Airway epithelial cell (primary cell): Measurements from ENCODE around the gene BSG. TPM values are rescaled to one million over a fixed set of nuclear protein-coding genes. Genes with fewer than 3 reads are reported as not detected.

Experiments
- total RNA-seq: library from RNA; depleted of rRNA; stranded (reverse); fragments of >200 nt; gene quantifications from 2 replicates; pipeline ENCODE4 v1.2.3, GENCODE V29; 2015

Gene BSG
- 634 and 675 TPM in 2 replicates for total RNA-seq

GRCh38 chr19:572140-572742, at the start of gene BSG:
BSG (plus strand) TSS chr19:572596; CDS start chr19:572635, 39 bp downstream.

GRCh38 chr19:531753-532560, 40.4 kb upstream of the BSG start, which contains the start of gene CDC34:
CDC34 (plus strand) TSS chr19:531760; CDS start chr19:531932, 172 bp downstream.

GRCh38 chr19:543910-544608, 28.3 kb upstream of the BSG start, which contains the start of gene GZMM:
GZMM (plus strand) TSS chr19:544053; CDS start chr19:544072, 19 bp downstream.

GRCh38 chr19:589693-590395, 17.4 kb downstream of the BSG start, which contains the start of gene HCN2:
HCN2 (plus strand) TSS chr19:589881; CDS start chr19:589946, 65 bp downstream.

Other genes with a start within 250 kb of the BSG start
- gene MIER2, start 227.8 kb upstream of the BSG start, total RNA-seq, result 7.9 and 13.5 TPM in 2 replicates
- gene C2CD4C, start 163.4 kb upstream of the BSG start, total RNA-seq, result 0.42 TPM in 2 replicates
- gene SHC2, start 111.6 kb upstream of the BSG start, total RNA-seq, result 0.07 and 0.14 TPM in 2 replicates
- 0.14 TPM in 1 of 2 replicates, not detected in the other for gene MADCAM1, start 76.1 kb upstream of the BSG start, total RNA-seq
- gene TPGS1, start 65.1 kb upstream of the BSG start, total RNA-seq, result 37.6 and 38.8 TPM in 2 replicates
- 94.9 and 162 TPM in 2 replicates for gene CDC34, start 40.8 kb upstream of the BSG start, total RNA-seq
- 0.37 TPM in 1 of 2 replicates, not detected in the other for gene GZMM, start 28.5 kb upstream of the BSG start, total RNA-seq
- 0.63 and 0.98 TPM in 2 replicates for gene HCN2, start 17.3 kb downstream of the BSG start, total RNA-seq
- gene POLRMT, start 60.9 kb downstream of the BSG start, total RNA-seq, result 35.1 and 38.7 TPM in 2 replicates
- not detected in 2 replicates for gene FGF22, start 67.3 kb downstream of the BSG start, total RNA-seq
- gene RNF126, start 90.6 kb downstream of the BSG start, total RNA-seq, result 139 and 142 TPM in 2 replicates
- gene FSTL3, start 103.8 kb downstream of the BSG start, total RNA-seq, result 207 and 297 TPM in 2 replicates
- not detected in 2 replicates for gene PRSS57, start 122.9 kb downstream of the BSG start, total RNA-seq
- 6.7 TPM in 2 replicates for gene PALM, start 136.3 kb downstream of the BSG start, total RNA-seq
- 73.5 and 106 TPM in 2 replicates for gene MISP, start 178.5 kb downstream of the BSG start, total RNA-seq
- 154 and 246 TPM in 2 replicates for gene PTBP1, start 224.9 kb downstream of the BSG start, total RNA-seq
- gene PLPPR3, start 249.4 kb downstream of the BSG start, total RNA-seq, result 0.56 TPM in 2 replicates